Adrenal gland (tissue), 12 donors: Measurements from ENCODE around the gene ALKBH4. TPM values are rescaled to one million over a fixed set of nuclear protein-coding genes. Genes with fewer than 3 reads are reported as not detected.
"Not testable (repeated sequence)": the region's sequence is repeated elsewhere in the genome, so short reads cannot be mapped to it uniquely, and the experiment has no call there.

Source experiments
- DNase-seq, 7 donors: peaks; one replicate each; pipeline ENCODE4 v3.0.0-alpha.2; 2019 to 2020
- H3K27ac ChIP-seq, 5 donors: fragments of 200-600 bp; sonication (generic) in 4 of 5; 1 replicate in 3 of 5; 2 replicates in 2 of 5; pipeline versions ENCODE4 v1.5.1 to v1.8.0; 2016 to 2020; ENCODE audit warnings: mild to moderate bottlenecking in 1 of 5
- H3K27me3 ChIP-seq: fragments of 200-600 bp; 2 replicates; pipeline ENCODE4 v1.8.0; 2021
- H3K36me3 ChIP-seq, 2 donors: fragments of 200-600 bp; replicated peaks in 1 of 2; 1 replicate in 1 of 2; 2 replicates in 1 of 2; pipeline versions ENCODE4 v1.5.1 to v1.8.0; 2018 to 2022
- H3K4me1 ChIP-seq, 2 donors: fragments of 200-600 bp; replicated peaks in 1 of 2; 1 replicate in 1 of 2; 2 replicates in 1 of 2; pipeline versions ENCODE4 v1.5.1 to v1.8.0; 2018 to 2021
- H3K4me3 ChIP-seq, 4 donors: fragments of 200-600 bp; sonication (generic) in 3 of 4; one replicate each; pipeline ENCODE4 v1.5.1; 2016 to 2018
- H3K9me3 ChIP-seq, 3 donors: fragments of 200-600 bp; sonication (generic) in 1 of 3; replicated peaks in 1 of 3; 1 replicate in 2 of 3; 2 replicates in 1 of 3; pipeline versions ENCODE4 v1.5.1 to v1.8.0; 2016 to 2021
- WGBS, 4 donors: extraction: QIAGEN DNeasy Blood & Tissue Kit in 2 of 4; methylation state at CpG; one replicate each; pipeline versions ENCODE4 v1.1.5 to v1.1.7; 2013 to 2017; 5-methylcytosine and 5-hydroxymethylcytosine counted together
- intact Hi-C, 2 donors: fragments of 100-400 bp; cut with DNase I; formaldehyde crosslinking; loops; one replicate each; pipeline versions ENCODE4 v1.14.1 to v1.15.0; 2022 to 2023
- polyA plus RNA-seq, 3 donors: library from polyadenylated mRNA; stranded (reverse); fragments of 200-250 nt in 2 of 3; fragments of 350-450 nt in 1 of 3; fragmentation: Illumina TruSeq in 1 of 3; extraction: RNeasy Lipid Tissue Mini Kit (QIAGEN cat#74804) in 1 of 3; gene quantifications; one replicate each; pipeline ENCODE4 v1.2.3, GENCODE V29; 2013 to 2014
- total RNA-seq, 9 donors: library from RNA; depleted of rRNA in 4 of 9; stranded (reverse); fragments of >200 nt in 4 of 9; fragments of 120-200 nt in 1 of 9; fragmentation: NEBNext Ultra II Directional in 1 of 9; extraction: Animal tissue kit (Norgen Biotek cat#: 25700) in 1 of 9; gene quantifications; one replicate each; pipeline versions ENCODE4 v1.1.0 to v1.2.4, GENCODE V29; 2013 to 2023
- donor health status: healthy with polysubstance abuse.
- donor health status: Bipolar disorder and iron deficiency.
- donor health status: DM: yes; HTN: yes; CAD: no.
- donor health status: DM: no; HTN: no; CAD: no.
- donor health status: DM: no; HTN: no; CAD: no.
- donor health status: DM: yes; HTN: yes; CAD: no.

ALKBH4 gene
- total and polyA plus RNA-seq, 12 donors = 6.0 to 37.4 (median 12.5) TPM

- 89 to 100% (median 94%) methylated on average over 3 to 12 of the region's 16 CpGs for WGBS, 4 donors
- H3K27ac ChIP-seq, H3K4me3 ChIP-seq, H3K4me1 ChIP-seq, H3K9me3 ChIP-seq, H3K27me3 ChIP-seq, intact Hi-C loops, H3K36me3 ChIP-seq: not testable (repeated sequence)
- DNase-seq = peak in 1 of 7 donors; percentile 11
Observed at GRCh38 chr7:102498321-102498720, 33.7 kb upstream of the ALKBH4 start.

GRCh38 chr7:102497308-102497707 lies 32.6 kb upstream of the ALKBH4 start:
- H3K4me1 ChIP-seq, intact Hi-C loops, H3K27ac ChIP-seq, H3K27me3 ChIP-seq, H3K9me3 ChIP-seq, H3K4me3 ChIP-seq, H3K36me3 ChIP-seq: not testable (repeated sequence)
- 63 to 65% methylated on average over 1 of the region's 5 CpGs; no CpG with 5 or more reads in 2 of the 4 donors for WGBS, 4 donors
- peak in 4 of 7 donors; percentile 5 to 46 (median 14) for DNase-seq

GRCh38 chr7:102496861-102497260 lies 32.2 kb upstream of the ALKBH4 start:
- WGBS, 4 donors = 31 to 71% (median 44%) methylated on average over 3 of the region's 10 CpGs
- H3K27me3 ChIP-seq, H3K36me3 ChIP-seq, H3K9me3 ChIP-seq, intact Hi-C loops, H3K4me3 ChIP-seq, H3K4me1 ChIP-seq, H3K27ac ChIP-seq: not testable (repeated sequence)
- DNase-seq = peak in 5 of 7 donors; percentile 19 to 34 (median 24)

GRCh38 chr7:102494473-102495149 lies 29.9 kb upstream of the ALKBH4 start:
- H3K27ac ChIP-seq, H3K4me1 ChIP-seq, H3K4me3 ChIP-seq, DNase-seq, intact Hi-C loops, H3K9me3 ChIP-seq, H3K36me3 ChIP-seq, H3K27me3 ChIP-seq: not testable (repeated sequence)
- no CpG with 5 or more reads among the region's 67 CpGs for WGBS, 4 donors

GRCh38 chr7:102494026-102494425 lies 29.4 kb upstream of the ALKBH4 start:
- H3K4me3 ChIP-seq, H3K9me3 ChIP-seq, H3K36me3 ChIP-seq, H3K27ac ChIP-seq, H3K27me3 ChIP-seq, H3K4me1 ChIP-seq, intact Hi-C loops: not testable (repeated sequence)
- WGBS, 4 donors = 47 to 48% methylated on average over 5 to 6 of the region's 15 CpGs; no CpG with 5 or more reads in 2 of the 4 donors
- peak in 3 of 7 donors; percentile 18 to 53 (median 29) for DNase-seq

- H3K4me3 ChIP-seq, H3K27ac ChIP-seq, H3K36me3 ChIP-seq, H3K9me3 ChIP-seq, intact Hi-C loops, H3K4me1 ChIP-seq, H3K27me3 ChIP-seq: not testable (repeated sequence)
- DNase-seq = peak in 2 of 7 donors; percentile 20 to 61
- 70% methylated on average over 2 of the region's 33 CpGs; no CpG with 5 or more reads in 3 of the 4 donors for WGBS, 4 donors
Observed at GRCh38 chr7:102493220-102493935, 28.7 kb upstream of the ALKBH4 start.

- H3K4me3 ChIP-seq, H3K36me3 ChIP-seq, intact Hi-C loops, H3K27ac ChIP-seq, H3K27me3 ChIP-seq, H3K4me1 ChIP-seq, H3K9me3 ChIP-seq: not testable (repeated sequence)
- DNase-seq = peak; percentile 27 to 78 (median 55)
- WGBS, 4 donors = 85 to 95% (median 87%) methylated on average over 2 to 3 of the region's 12 CpGs; no CpG with 5 or more reads in 1 of the 4 donors
Observed at GRCh38 chr7:102490529-102491075, 25.9 kb upstream of the ALKBH4 start.

- H3K27me3 ChIP-seq, H3K9me3 ChIP-seq, H3K4me1 ChIP-seq, H3K36me3 ChIP-seq, DNase-seq, H3K4me3 ChIP-seq, H3K27ac ChIP-seq, intact Hi-C loops: not testable (repeated sequence)
- no CpG with 5 or more reads among the region's 5 CpGs for WGBS, 4 donors
Observed at GRCh38 chr7:102484317-102484716, 19.7 kb upstream of the ALKBH4 start.

GRCh38 chr7:102481962-102482361 lies 17.3 kb upstream of the ALKBH4 start:
- H3K9me3 ChIP-seq, H3K36me3 ChIP-seq, DNase-seq, H3K4me1 ChIP-seq, H3K4me3 ChIP-seq, intact Hi-C loops, H3K27me3 ChIP-seq, H3K27ac ChIP-seq: not testable (repeated sequence)
- WGBS, 4 donors = no CpG with 5 or more reads among the region's 10 CpGs
